Mesendoderm (in vitro differentiated cells): ENCODE data around the gene TIMM23B.
"Not testable (repeated sequence)": the region's sequence is repeated elsewhere in the genome, so short reads cannot be mapped to it uniquely, and the experiment has no call there.

ENCODE experiments used
- DNase-seq: peaks from one replicate; pipeline ENCODE4 v3.0.0; 2013
- H2AK5ac ChIP-seq: 2 replicates; pipeline ENCODE4 v1.6.1; 2013; ENCODE audit warnings: low read length, inconsistent platforms
- H2BK120ac ChIP-seq: 2 replicates; pipeline ENCODE4 v1.6.1; 2013; ENCODE audit warnings: low read depth, mild to moderate bottlenecking, low read length, moderate library complexity, mixed read lengths
- H2BK15ac ChIP-seq: replicated peaks from 2 replicates; pipeline ENCODE4 v1.6.1; 2013; ENCODE audit warnings: low read depth, mild to moderate bottlenecking, moderate library complexity
- H2BK5ac ChIP-seq: 2 replicates; pipeline ENCODE4 v1.6.1; 2013; ENCODE audit warnings: low read length, inconsistent platforms
- H3K18ac ChIP-seq: 2 replicates; pipeline ENCODE4 v1.6.1; 2013; ENCODE audit warnings: mild to moderate bottlenecking, low read length, mixed read lengths
- H3K23ac ChIP-seq: one replicate; pipeline ENCODE4 v1.6.1; 2013; ENCODE audit warnings: low read length
- H3K27ac ChIP-seq: 2 replicates; pipeline ENCODE4 v1.5.1; 2013; ENCODE audit warnings: low read depth, mild to moderate bottlenecking, inconsistent platforms, low read length, moderate library complexity
- H3K27me3 ChIP-seq: 2 replicates; pipeline ENCODE4 v1.6.1; 2013; ENCODE audit warnings: low read length, control low read depth, mild to moderate bottlenecking, inconsistent platforms; ENCODE audit not compliant: insufficient read depth, poor library complexity
- H3K36me3 ChIP-seq: 2 replicates; pipeline ENCODE4 v1.6.1; 2013; ENCODE audit warnings: low read length, inconsistent platforms; ENCODE audit not compliant: control insufficient read depth, insufficient read depth
- H3K4ac ChIP-seq: one replicate; pipeline ENCODE4 v1.6.1; 2013; ENCODE audit warnings: low read depth, mild to moderate bottlenecking, low read length, moderate library complexity
- H3K4me1 ChIP-seq: 2 replicates; pipeline ENCODE4 v1.6.1; 2013; ENCODE audit warnings: low read depth, low read length, inconsistent platforms; ENCODE audit not compliant: control insufficient read depth
- H3K4me2 ChIP-seq: 2 replicates; pipeline ENCODE4 v1.6.1; 2013; ENCODE audit warnings: low read length
- H3K4me3 ChIP-seq: 2 replicates; pipeline ENCODE4 v1.5.1; 2013; ENCODE audit warnings: mild to moderate bottlenecking, low read length
- H3K56ac ChIP-seq: one replicate; pipeline ENCODE4 v1.6.1; 2013; ENCODE audit warnings: low read length
- H3K79me1 ChIP-seq: 2 replicates; pipeline ENCODE4 v1.6.1; 2013; ENCODE audit warnings: low read length, inconsistent platforms
- H3K79me2 ChIP-seq: 2 replicates; pipeline ENCODE4 v1.6.1; 2013; ENCODE audit warnings: mild to moderate bottlenecking, low read length; ENCODE audit not compliant: control insufficient read depth, insufficient read depth
- H3K9ac ChIP-seq: 2 replicates; pipeline ENCODE4 v1.6.1; 2013; ENCODE audit warnings: low read length, inconsistent platforms
- H4K5ac ChIP-seq: one replicate; pipeline ENCODE4 v1.6.1; 2013; ENCODE audit warnings: low read length
- H4K8ac ChIP-seq: one replicate; pipeline ENCODE4 v1.6.1; 2013; ENCODE audit warnings: low read depth, mild to moderate bottlenecking, control low read depth, low read length, moderate library complexity
- WGBS: extraction: QIAGEN DNeasy Blood & Tissue Kit; methylation state at CpG from one replicate; pipeline ENCODE4 v1.1.7; 2013; ENCODE audit warnings: low lambda C conversion rate, missing lambda C conversion rate; ENCODE audit not compliant: insufficient coverage; ENCODE audit errors: extremely low coverage; 5-methylcytosine and 5-hydroxymethylcytosine counted together

TIMM23B gene

DNA sequence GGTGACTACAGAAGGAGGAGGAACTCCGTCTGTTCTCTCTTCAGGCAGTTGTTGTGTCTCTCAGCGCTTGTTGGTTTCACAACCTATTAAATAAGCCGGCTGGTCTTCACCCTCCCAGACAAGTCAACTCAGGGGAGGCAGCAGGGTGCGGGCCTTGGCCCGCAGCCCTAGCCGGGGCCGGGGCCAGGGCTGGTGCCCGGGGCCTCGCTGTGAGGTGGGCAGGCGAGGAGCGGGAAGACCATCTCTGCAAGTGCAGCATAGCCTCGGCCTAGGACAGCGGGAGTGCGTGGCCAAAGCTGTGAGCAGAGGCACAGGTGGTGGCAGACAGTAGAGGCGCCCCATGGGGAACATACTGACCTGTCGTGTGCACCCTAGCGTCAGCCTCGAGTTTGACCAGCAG lies 46.5 kb downstream of the TIMM23B start, which contains the start of gene AGAP6:
Gene AGAP6 (plus strand): TSS at position 31 of the 400 bp plus-strand sequence. CDS start 310 bp downstream, at position 341.
- H3K27me3 ChIP-seq, H3K18ac ChIP-seq, H3K23ac ChIP-seq, H3K4ac ChIP-seq, H2AK5ac ChIP-seq, H3K4me1 ChIP-seq, H2BK15ac ChIP-seq, H4K8ac ChIP-seq, H3K79me1 ChIP-seq, H3K9ac ChIP-seq, H3K79me2 ChIP-seq, H3K36me3 ChIP-seq, H3K4me3 ChIP-seq, H3K4me2 ChIP-seq, H2BK120ac ChIP-seq, H3K56ac ChIP-seq, H3K27ac ChIP-seq, DNase-seq, H2BK5ac ChIP-seq, H4K5ac ChIP-seq: not testable (repeated sequence)
- WGBS, result no CpG with 5 or more reads among the region's 18 CpGs

DNA sequence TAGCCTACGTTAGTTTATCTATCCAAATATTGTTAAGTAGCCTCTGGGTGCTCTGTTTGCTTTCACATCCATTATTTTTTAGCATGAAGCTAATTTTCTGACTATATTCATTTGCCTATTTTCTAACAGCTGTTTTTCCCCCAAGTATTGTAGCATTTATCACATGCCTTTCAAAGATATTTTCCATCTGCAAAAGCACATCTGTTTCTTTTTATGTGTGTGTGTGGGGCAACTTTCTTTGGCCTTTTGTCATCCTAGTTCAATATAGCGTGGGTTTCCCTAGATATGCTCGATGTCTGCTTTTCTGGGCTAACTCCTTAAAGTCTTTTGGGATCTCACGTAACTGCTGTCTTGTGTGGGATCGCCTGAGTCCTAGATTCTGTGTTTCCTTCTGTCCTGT lies 53.5 kb downstream of the TIMM23B start:
- not testable (repeated sequence) for H3K4me3 ChIP-seq, H3K27me3 ChIP-seq, H3K79me2 ChIP-seq, H2BK15ac ChIP-seq, H4K8ac ChIP-seq, H3K18ac ChIP-seq, H2BK120ac ChIP-seq, H3K36me3 ChIP-seq, H3K4ac ChIP-seq, H3K4me1 ChIP-seq, H4K5ac ChIP-seq, DNase-seq, H3K4me2 ChIP-seq, H2BK5ac ChIP-seq, H3K79me1 ChIP-seq, H3K56ac ChIP-seq, H3K27ac ChIP-seq, H3K9ac ChIP-seq, H2AK5ac ChIP-seq, H3K23ac ChIP-seq
- no CpG with 5 or more reads among the region's 5 CpGs for WGBS

DNA sequence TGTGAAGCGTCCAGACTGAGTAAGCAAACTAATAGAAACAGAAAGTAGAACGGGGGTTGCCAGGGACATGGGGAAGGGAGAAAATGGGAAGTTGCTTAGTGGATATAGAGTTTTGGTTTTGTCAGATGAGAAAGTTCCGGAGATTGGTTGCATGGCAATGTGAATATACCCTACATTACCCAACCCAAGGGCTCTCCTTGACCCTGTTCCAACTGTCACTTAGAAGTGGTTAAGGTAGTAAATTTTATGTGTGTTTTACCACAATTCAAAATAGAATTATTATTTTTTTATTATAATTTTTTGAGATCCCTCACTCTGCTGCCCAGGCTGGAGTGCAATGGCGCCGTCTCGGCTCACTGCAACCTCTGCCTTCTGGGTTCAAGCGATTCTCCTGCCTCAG lies 72.2 kb downstream of the TIMM23B start:
- DNase-seq, H3K4me3 ChIP-seq, H2BK120ac ChIP-seq, H3K4ac ChIP-seq, H4K8ac ChIP-seq, H3K27ac ChIP-seq, H2BK15ac ChIP-seq, H3K36me3 ChIP-seq, H3K18ac ChIP-seq, H2BK5ac ChIP-seq, H3K79me2 ChIP-seq, H2AK5ac ChIP-seq, H3K56ac ChIP-seq, H3K4me1 ChIP-seq, H3K9ac ChIP-seq, H3K27me3 ChIP-seq, H3K79me1 ChIP-seq, H4K5ac ChIP-seq, H3K4me2 ChIP-seq, H3K23ac ChIP-seq: not testable (repeated sequence)
- WGBS, result no CpG with 5 or more reads among the region's 7 CpGs

DNA sequence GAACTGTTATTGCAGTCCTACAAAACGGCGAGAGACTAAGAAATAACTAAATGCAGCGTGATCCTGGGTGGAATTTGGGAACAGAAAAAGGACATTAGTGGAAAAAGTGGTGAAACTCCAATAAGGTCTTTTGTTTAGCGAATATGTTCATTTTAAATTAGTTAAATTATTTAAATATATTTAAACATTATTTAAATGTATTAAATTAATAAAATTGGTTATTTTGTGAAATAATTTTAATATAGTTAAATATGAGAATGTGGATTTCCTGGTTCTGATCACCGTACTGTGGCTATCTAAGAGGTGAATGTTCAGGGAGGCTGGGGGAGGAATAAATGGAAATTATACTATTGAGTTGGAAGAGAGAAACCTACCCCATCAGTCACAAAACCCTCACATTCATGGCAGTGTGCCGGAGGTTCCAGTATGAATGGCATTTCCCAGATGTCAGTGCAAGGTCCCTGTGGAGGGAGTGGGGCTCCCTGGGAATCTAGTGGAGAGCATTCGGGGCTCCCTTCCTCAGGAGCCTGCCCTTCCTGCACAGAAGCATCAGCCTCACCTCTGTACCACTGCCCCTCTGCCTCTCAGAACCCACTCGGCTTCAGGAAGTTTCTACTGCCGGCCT lies 73.9 kb downstream of the TIMM23B start:
- not testable (repeated sequence) for H3K4me3 ChIP-seq, H2BK5ac ChIP-seq, H2BK120ac ChIP-seq, H2BK15ac ChIP-seq, H3K56ac ChIP-seq, H3K27ac ChIP-seq, H2AK5ac ChIP-seq, H3K18ac ChIP-seq, H3K79me1 ChIP-seq, H3K4me2 ChIP-seq, H3K9ac ChIP-seq, H3K4ac ChIP-seq, H3K27me3 ChIP-seq, H3K4me1 ChIP-seq, H4K5ac ChIP-seq, H3K79me2 ChIP-seq, H4K8ac ChIP-seq, H3K36me3 ChIP-seq, H3K23ac ChIP-seq, DNase-seq
- no CpG with 5 or more reads among the region's 9 CpGs for WGBS

- H3K23ac ChIP-seq, H3K4me2 ChIP-seq, H2BK5ac ChIP-seq, DNase-seq, H2AK5ac ChIP-seq, H3K79me2 ChIP-seq, H3K36me3 ChIP-seq, H3K9ac ChIP-seq, H3K18ac ChIP-seq, H4K8ac ChIP-seq, H3K27ac ChIP-seq, H2BK120ac ChIP-seq, H3K4me3 ChIP-seq, H3K4me1 ChIP-seq, H3K79me1 ChIP-seq, H3K4ac ChIP-seq, H4K5ac ChIP-seq, H2BK15ac ChIP-seq, H3K56ac ChIP-seq, H3K27me3 ChIP-seq: not testable (repeated sequence)
- WGBS, result no CpG with 5 or more reads among the region's 5 CpGs
These were observed 75.1 kb downstream of the TIMM23B start for GRCh38 chr10:50016926-50017325.

DNA sequence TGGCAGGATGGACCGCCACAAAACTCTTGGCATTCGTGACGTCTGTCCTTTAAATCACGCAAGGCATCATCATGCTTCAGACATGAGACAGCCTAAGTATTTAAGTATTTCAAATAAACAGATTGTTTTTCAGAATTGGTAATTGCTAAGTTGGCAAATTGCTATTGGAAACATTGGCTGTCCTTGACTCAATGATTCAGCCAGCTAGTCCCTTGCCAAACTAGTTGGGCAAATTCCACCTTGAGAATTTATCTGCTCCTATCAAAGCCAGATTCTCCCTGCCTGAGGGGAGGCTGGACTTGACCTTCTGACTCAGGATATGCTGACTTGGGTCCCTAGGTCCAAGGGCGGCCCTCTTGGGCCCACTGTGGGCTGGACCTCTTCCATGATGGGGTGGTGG lies 75.8 kb downstream of the TIMM23B start:
- H3K23ac ChIP-seq, H3K79me2 ChIP-seq, H3K4me2 ChIP-seq, H4K5ac ChIP-seq, DNase-seq, H3K56ac ChIP-seq, H3K4me3 ChIP-seq, H2BK5ac ChIP-seq, H3K36me3 ChIP-seq, H3K9ac ChIP-seq, H3K18ac ChIP-seq, H2BK120ac ChIP-seq, H4K8ac ChIP-seq, H3K4ac ChIP-seq, H3K4me1 ChIP-seq, H2BK15ac ChIP-seq, H3K79me1 ChIP-seq, H3K27me3 ChIP-seq, H2AK5ac ChIP-seq, H3K27ac ChIP-seq: not testable (repeated sequence)
- no CpG with 5 or more reads among the region's 5 CpGs for WGBS
